Esophagus (tissue), 2 donors: ENCODE data around the gene L3MBTL2. TPM values are rescaled to one million over a fixed set of nuclear protein-coding genes. Genes with fewer than 3 reads are reported as not detected.

ENCODE experiments used
- H3K27ac ChIP-seq, 2 donors: one replicate each; pipeline ENCODE4 v1.5.1; 2013; ENCODE audit warnings: low read depth in 2 of 2, mild to moderate bottlenecking in 2 of 2, inconsistent platforms in 1 of 2, low read length in 1 of 2, moderate library complexity in 1 of 2
- H3K27me3 ChIP-seq, 2 donors: one replicate each; pipeline ENCODE4 v1.6.1; 2013; ENCODE audit warnings: low read length in 2 of 2, control low read depth in 1 of 2, mild to moderate bottlenecking in 1 of 2; ENCODE audit not compliant: insufficient read depth in 2 of 2, control insufficient read depth in 1 of 2
- H3K36me3 ChIP-seq, 2 donors: one replicate each; pipeline ENCODE4 v1.6.1; 2013; ENCODE audit warnings: low read length in 1 of 2; ENCODE audit not compliant: control insufficient read depth in 2 of 2, insufficient read depth in 2 of 2
- H3K4me1 ChIP-seq, 2 donors: one replicate each; pipeline ENCODE4 v1.6.1; 2013; ENCODE audit warnings: low read length in 1 of 2; ENCODE audit not compliant: control insufficient read depth in 2 of 2, insufficient read depth in 2 of 2
- H3K4me3 ChIP-seq, 2 donors: one replicate each; pipeline ENCODE4 v1.5.1; 2013; ENCODE audit warnings: low read length in 2 of 2, mild to moderate bottlenecking in 2 of 2, low read depth in 1 of 2, moderate library complexity in 1 of 2
- H3K9me3 ChIP-seq, 2 donors: one replicate each; pipeline ENCODE4 v1.6.1; 2013; ENCODE audit warnings: mild to moderate bottlenecking in 2 of 2, low read depth in 1 of 2, low read length in 1 of 2, moderate library complexity in 1 of 2; ENCODE audit not compliant: control insufficient read depth in 2 of 2, insufficient read depth in 1 of 2
- WGBS, 2 donors: extraction: QIAGEN DNeasy Blood & Tissue Kit; methylation state at CpG; one replicate each; pipeline ENCODE4 v1.1.7; 2013; 5-methylcytosine and 5-hydroxymethylcytosine counted together
- polyA plus RNA-seq, 2 donors: library from polyadenylated mRNA; stranded (reverse); fragments of 200-250 nt; gene quantifications; one replicate each; pipeline ENCODE4 v1.2.3, GENCODE V29; 2013
- donor health status: healthy with polysubstance abuse.
- donor health status: Bipolar disorder and iron deficiency.

L3MBTL2 gene
- polyA plus RNA-seq, 2 donors, result 6.6 to 12.2 TPM

- Histone ChIP-seq H3K27ac (no peak overlapping the region), H3K4me3 (no peak overlapping the region), H3K4me1 (peaks cover 6 to 20% of the 10 kb centered on the region in 2 donors), H3K9me3 (peaks cover 0 to 2% of the 10 kb centered on the region in 2 donors), H3K27me3 (no peaks in the 10 kb centered on the region), H3K36me3 (no peaks in the 10 kb centered on the region)
- 73 to 75% methylated on average over 16 of the region's 16 CpGs for WGBS, 2 donors
Observed at GRCh38 chr22:41239443-41240128, 34.5 kb downstream of the L3MBTL2 start.

- H3K4me3 ChIP-seq, result no peak within 1 kb of the TSS
- H3K4me1 ChIP-seq, result peaks cover 6 to 20% of the 10 kb centered on the region in 2 donors
- H3K36me3 ChIP-seq, result peaks cover 0 to 1% of the 10 kb centered on the region in 2 donors
- no peaks in the 10 kb centered on the region for H3K27me3 ChIP-seq
- peaks cover 0 to 2% of the 10 kb centered on the region in 2 donors for H3K9me3 ChIP-seq
- 61 to 63% methylated on average over 24 of the region's 24 CpGs for WGBS, 2 donors
- H3K27ac ChIP-seq, result no peak within 1 kb of the TSS
Observed at GRCh38 chr22:41240377-41241132, 35.4 kb downstream of the L3MBTL2 start, which contains the start of gene CHADL. CHADL (minus strand) TSS chr22:41240931; CDS start chr22:41240881, 50 bp downstream.

- Histone ChIP-seq H3K9me3 (peaks cover 0 to 2% of the 10 kb centered on the region in 2 donors), H3K4me3 (no peak overlapping the region), H3K4me1 (peaks cover 6 to 20% of the 10 kb centered on the region in 2 donors), H3K27me3 (no peaks in the 10 kb centered on the region), H3K36me3 (peaks cover 3 to 8% of the 10 kb centered on the region in 2 donors), H3K27ac (no peak overlapping the region)
- 88 to 90% methylated on average over 7 of the region's 7 CpGs for WGBS, 2 donors
Observed at GRCh38 chr22:41241133-41241676, 36.1 kb downstream of the L3MBTL2 start.

- H3K4me3 ChIP-seq, result no peak overlapping the region
- H3K9me3 ChIP-seq, result peaks cover 0 to 2% of the 10 kb centered on the region in 2 donors
- peaks cover 0 to 11% of the 10 kb centered on the region in 2 donors for H3K4me1 ChIP-seq
- H3K27me3 ChIP-seq, result no peaks in the 10 kb centered on the region
- peaks cover 3 to 14% of the 10 kb centered on the region in 2 donors for H3K36me3 ChIP-seq
- no peak overlapping the region for H3K27ac ChIP-seq
- WGBS, 2 donors, result 85 to 87% methylated on average over 18 of the region's 18 CpGs
Observed at GRCh38 chr22:41242396-41243117, 37.4 kb downstream of the L3MBTL2 start.

- 52 to 79% methylated on average over 6 of the region's 6 CpGs for WGBS, 2 donors
- H3K9me3 ChIP-seq, result peaks cover 0 to 2% of the 10 kb centered on the region in 2 donors
Observed at GRCh38 chr22:41243361-41243760, 38.2 kb downstream of the L3MBTL2 start.

GRCh38 chr22:41245917-41246499 lies 40.9 kb downstream of the L3MBTL2 start:
- no peaks in the 10 kb centered on the region for H3K9me3 ChIP-seq
- no peak overlapping the region for H3K27ac ChIP-seq
- WGBS, 2 donors, result 83 to 84% methylated on average over 21 of the region's 21 CpGs
- no peaks in the 10 kb centered on the region for H3K4me1 ChIP-seq
- no peaks in the 10 kb centered on the region for H3K27me3 ChIP-seq
- H3K36me3 ChIP-seq, result peaks cover 25 to 47% of the 10 kb centered on the region in 2 donors
- H3K4me3 ChIP-seq, result no peak overlapping the region

More at GRCh38 chr22:41243361-41243760, 38.2 kb downstream of the L3MBTL2 start:
- H3K4me3 ChIP-seq, result no peak overlapping the region
- H3K27ac ChIP-seq, result no peak overlapping the region
- H3K4me1 ChIP-seq, result peaks cover 0 to 6% of the 10 kb centered on the region in 2 donors
- peaks cover 5 to 22% of the 10 kb centered on the region in 2 donors for H3K36me3 ChIP-seq
- no peaks in the 10 kb centered on the region for H3K27me3 ChIP-seq

GRCh38 chr22:41247703-41248102 lies 42.6 kb downstream of the L3MBTL2 start:
- Histone ChIP-seq H3K9me3 (no peaks in the 10 kb centered on the region), H3K36me3 (peaks cover 28 to 56% of the 10 kb centered on the region in 2 donors), H3K27ac (no peak overlapping the region), H3K4me3 (no peak overlapping the region), H3K27me3 (no peaks in the 10 kb centered on the region), H3K4me1 (no peaks in the 10 kb centered on the region)
- 90 to 92% methylated on average over 7 of the region's 7 CpGs for WGBS, 2 donors

- Histone ChIP-seq H3K9me3 (no peaks in the 10 kb centered on the region), H3K36me3 (peaks cover 33 to 60% of the 10 kb centered on the region in 2 donors), H3K27ac (no peak overlapping the region), H3K4me1 (no peaks in the 10 kb centered on the region), H3K4me3 (no peak overlapping the region), H3K27me3 (no peaks in the 10 kb centered on the region)
- 93 to 98% methylated on average over 15 of the region's 15 CpGs for WGBS, 2 donors
Observed at GRCh38 chr22:41248314-41248713, 43.2 kb downstream of the L3MBTL2 start.

GRCh38 chr22:41248758-41249157 lies 43.6 kb downstream of the L3MBTL2 start:
- Histone ChIP-seq H3K27ac (no peak overlapping the region), H3K36me3 (peaks cover 35 to 62% of the 10 kb centered on the region in 2 donors), H3K4me3 (no peak overlapping the region), H3K9me3 (no peaks in the 10 kb centered on the region), H3K27me3 (no peaks in the 10 kb centered on the region), H3K4me1 (no peaks in the 10 kb centered on the region)
- 95 to 97% methylated on average over 10 of the region's 10 CpGs for WGBS, 2 donors
